Neuron (in vitro differentiated cells): ENCODE data around the gene RCCD1.

Experiments used
- H2AFZ ChIP-seq: one replicate; pipeline ENCODE4 v1.6.1; 2013; ENCODE audit warnings: low read depth, mild to moderate bottlenecking, inconsistent platforms, low read length, moderate library complexity
- H3K27me3 ChIP-seq: one replicate; pipeline ENCODE4 v1.6.1; 2013; ENCODE audit warnings: low read length; ENCODE audit not compliant: insufficient read depth
- H3K36me3 ChIP-seq: one replicate; pipeline ENCODE4 v1.6.1; 2013; ENCODE audit warnings: low read length; ENCODE audit not compliant: insufficient read depth
- H3K4me1 ChIP-seq: one replicate; pipeline ENCODE4 v1.6.1; 2013; ENCODE audit warnings: low read length; ENCODE audit not compliant: insufficient read depth
- H3K4me3 ChIP-seq: 2 replicates; pipeline ENCODE4 v1.5.1; 2013; ENCODE audit warnings: mild to moderate bottlenecking, low read length, moderate library complexity
- H3K9me3 ChIP-seq: one replicate; pipeline ENCODE4 v1.6.1; 2013; ENCODE audit warnings: low read length

The RCCD1 gene

GRCh38 chr15:90941038-90941437, 13.6 kb upstream of the RCCD1 start:
- Histone ChIP-seq H2AFZ (no peak overlapping the region), H3K4me1 (peaks cover 4% of the 10 kb centered on the region), H3K4me3 (no peak overlapping the region), H3K36me3 (peaks cover 58% of the 10 kb centered on the region), H3K27me3 (no peaks in the 10 kb centered on the region), H3K9me3 (no peaks in the 10 kb centered on the region)

GRCh38 chr15:90942354-90943120, 12.1 kb upstream of the RCCD1 start:
- H3K4me1 ChIP-seq = no peaks in the 10 kb centered on the region
- no peaks in the 10 kb centered on the region for H3K27me3 ChIP-seq
- H3K9me3 ChIP-seq = no peaks in the 10 kb centered on the region
- H3K4me3 ChIP-seq = no peak overlapping the region
- no peak overlapping the region for H2AFZ ChIP-seq
- H3K36me3 ChIP-seq = peaks cover 72% of the 10 kb centered on the region

GRCh38 chr15:90945091-90945490, 9.6 kb upstream of the RCCD1 start:
- Histone ChIP-seq H3K9me3 (no peaks in the 10 kb centered on the region), H3K4me1 (no peaks in the 10 kb centered on the region), H3K36me3 (peaks cover 78% of the 10 kb centered on the region), H3K4me3 (no peak overlapping the region), H3K27me3 (no peaks in the 10 kb centered on the region), H2AFZ (no peak overlapping the region)

DNA sequence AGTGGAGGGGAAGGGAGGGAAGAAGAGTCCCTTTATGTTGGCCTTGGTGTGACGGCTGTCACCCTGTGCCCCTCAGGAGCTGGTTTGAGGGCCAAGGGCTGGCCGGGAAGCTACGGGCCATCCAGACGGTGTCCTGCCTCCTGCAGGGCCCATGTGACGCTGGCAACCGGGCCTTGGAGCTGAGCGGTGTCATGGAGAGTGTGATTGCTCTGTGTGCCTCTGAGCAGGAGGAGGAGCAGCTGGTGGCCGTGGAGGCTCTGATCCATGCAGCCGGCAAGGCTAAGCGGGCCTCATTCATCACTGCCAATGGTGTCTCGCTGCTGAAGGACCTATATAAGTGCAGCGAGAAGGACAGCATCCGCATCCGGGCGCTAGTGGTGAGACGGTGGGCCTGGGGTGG, 8.1 kb upstream of the RCCD1 start:
- no peaks in the 10 kb centered on the region for H3K9me3 ChIP-seq
- H3K36me3 ChIP-seq = peaks cover 80% of the 10 kb centered on the region
- no peaks in the 10 kb centered on the region for H3K4me1 ChIP-seq
- no peak overlapping the region for H3K4me3 ChIP-seq
- H2AFZ ChIP-seq = no peak overlapping the region
- H3K27me3 ChIP-seq = no peaks in the 10 kb centered on the region

DNA sequence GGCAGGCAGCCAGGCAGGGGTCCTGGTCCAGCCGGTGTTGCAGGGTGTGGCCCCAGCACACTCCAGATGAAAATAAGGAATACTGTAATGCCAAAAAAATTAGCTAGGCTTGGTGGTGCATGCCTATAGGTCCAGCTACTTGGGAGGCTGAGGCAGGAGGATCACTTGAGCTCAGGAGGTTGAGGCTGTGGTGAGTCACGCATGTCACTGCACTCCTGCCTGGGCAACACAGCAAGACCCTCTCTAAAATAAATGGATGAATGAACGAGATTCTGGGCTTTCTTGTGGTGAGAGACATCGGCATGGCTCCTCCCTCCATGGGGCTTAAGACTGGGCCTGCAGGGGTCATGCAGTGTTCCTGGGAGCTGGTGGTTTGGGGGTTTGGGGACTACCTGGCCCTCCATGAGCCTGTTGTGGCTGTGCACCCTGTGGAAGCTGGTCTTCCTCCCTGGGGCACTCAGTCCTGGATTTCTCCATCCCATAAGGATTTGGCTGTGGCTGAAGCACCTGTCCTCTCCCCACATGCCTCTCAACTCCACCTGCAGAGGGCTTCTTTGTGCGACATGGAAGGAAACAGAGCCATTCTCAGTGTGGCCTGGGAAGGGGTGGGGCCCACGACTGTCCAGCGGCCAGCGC, 7.6 kb upstream of the RCCD1 start:
- H3K36me3 ChIP-seq = peaks cover 81% of the 10 kb centered on the region
- H3K4me1 ChIP-seq = no peaks in the 10 kb centered on the region
- no peak overlapping the region for H3K4me3 ChIP-seq
- no peak overlapping the region for H2AFZ ChIP-seq
- no peaks in the 10 kb centered on the region for H3K9me3 ChIP-seq
- H3K27me3 ChIP-seq = no peaks in the 10 kb centered on the region

DNA sequence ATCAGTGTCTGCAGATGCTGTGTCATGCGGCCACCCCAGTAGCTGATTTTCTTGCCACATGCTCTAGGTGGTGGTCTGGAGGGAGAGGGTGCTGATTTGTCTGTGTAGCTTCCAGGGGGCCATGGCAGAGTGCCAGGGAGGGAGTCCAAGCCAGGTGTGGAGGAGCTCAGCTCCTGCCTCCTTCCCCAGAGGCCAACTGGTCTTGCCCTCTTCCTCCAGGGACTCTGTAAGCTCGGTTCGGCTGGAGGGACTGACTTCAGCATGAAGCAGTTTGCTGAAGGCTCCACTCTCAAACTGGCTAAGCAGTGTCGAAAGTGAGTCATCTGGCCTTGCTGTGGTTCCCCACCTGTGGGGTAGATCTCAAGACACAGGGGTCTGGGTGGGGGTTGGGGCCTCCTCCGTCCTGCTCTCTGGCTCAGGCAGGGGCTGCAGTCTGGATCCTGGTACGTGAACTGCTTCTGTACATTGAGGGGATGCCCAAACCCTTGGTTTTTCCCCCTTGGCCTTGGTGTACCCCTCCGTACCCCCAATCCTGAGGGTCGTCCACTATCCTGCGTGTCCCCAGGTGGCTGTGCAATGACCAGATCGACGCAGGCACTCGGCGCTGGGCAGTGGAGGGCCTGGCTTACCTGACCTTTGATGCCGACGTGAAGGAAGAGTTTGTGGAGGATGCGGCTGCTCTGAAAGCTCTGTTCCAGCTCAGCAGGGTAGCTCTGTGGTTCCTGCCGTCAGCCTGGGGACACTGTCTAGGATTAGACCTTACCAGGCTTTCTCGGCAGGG, 6.9 kb upstream of the RCCD1 start:
- Histone ChIP-seq H2AFZ (no peak overlapping the region), H3K4me1 (no peaks in the 10 kb centered on the region), H3K9me3 (no peaks in the 10 kb centered on the region), H3K4me3 (no peak overlapping the region), H3K27me3 (no peaks in the 10 kb centered on the region), H3K36me3 (peaks cover 78% of the 10 kb centered on the region)

DNA sequence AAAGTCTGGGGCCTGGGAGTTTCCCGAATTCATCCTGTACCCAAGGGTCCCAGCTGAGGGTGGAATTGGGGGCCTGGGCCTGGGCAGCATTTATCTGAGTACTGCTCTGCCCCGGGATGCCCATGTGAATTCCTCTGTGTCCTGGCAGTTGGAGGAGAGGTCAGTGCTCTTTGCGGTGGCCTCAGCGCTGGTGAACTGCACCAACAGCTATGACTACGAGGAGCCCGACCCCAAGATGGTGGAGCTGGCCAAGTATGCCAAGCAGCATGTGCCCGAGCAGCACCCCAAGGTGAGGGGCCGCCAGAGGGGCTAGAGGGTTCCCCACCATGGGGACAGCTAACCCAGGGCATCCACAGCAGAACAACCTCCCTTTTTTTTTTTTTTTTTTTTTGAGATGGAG, 6.2 kb upstream of the RCCD1 start:
- Histone ChIP-seq H2AFZ (no peak overlapping the region), H3K27me3 (no peaks in the 10 kb centered on the region), H3K4me3 (no peak overlapping the region), H3K9me3 (no peaks in the 10 kb centered on the region), H3K36me3 (peaks cover 78% of the 10 kb centered on the region), H3K4me1 (no peaks in the 10 kb centered on the region)

DNA sequence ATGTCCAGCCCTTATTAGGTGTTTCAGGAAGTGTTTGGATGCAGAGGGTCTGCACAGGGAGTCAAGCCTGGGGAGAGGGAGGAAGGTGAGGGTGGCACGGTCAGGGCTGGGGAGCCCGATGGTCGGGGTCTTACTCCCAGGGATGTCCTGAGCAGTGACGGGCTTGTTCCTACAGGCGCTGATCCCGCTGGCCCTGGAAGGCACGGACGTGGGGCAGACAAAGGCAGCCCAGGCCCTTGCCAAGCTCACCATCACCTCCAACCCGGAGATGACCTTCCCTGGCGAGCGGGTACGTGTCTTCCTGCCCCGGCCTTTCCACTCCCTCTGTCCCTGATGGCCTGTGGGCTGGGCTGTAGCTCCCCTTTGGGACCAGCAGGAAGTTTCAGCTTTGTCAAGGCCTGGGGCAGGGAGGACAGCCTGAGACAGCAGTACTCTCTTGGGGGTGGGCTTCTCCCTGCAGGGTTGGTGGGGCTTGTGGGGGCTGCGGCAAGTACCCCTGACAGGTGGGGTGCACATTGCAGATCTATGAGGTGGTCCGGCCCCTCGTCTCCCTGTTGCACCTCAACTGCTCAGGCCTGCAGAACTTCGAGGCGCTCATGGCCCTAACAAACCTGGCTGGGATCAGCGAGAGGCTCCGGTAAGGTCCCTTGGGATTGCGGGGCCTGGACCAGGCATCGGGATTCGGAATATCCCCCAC, 4.6 kb upstream of the RCCD1 start:
- H3K4me1 ChIP-seq = no peaks in the 10 kb centered on the region
- peaks cover 70% of the 10 kb centered on the region for H3K36me3 ChIP-seq

DNA sequence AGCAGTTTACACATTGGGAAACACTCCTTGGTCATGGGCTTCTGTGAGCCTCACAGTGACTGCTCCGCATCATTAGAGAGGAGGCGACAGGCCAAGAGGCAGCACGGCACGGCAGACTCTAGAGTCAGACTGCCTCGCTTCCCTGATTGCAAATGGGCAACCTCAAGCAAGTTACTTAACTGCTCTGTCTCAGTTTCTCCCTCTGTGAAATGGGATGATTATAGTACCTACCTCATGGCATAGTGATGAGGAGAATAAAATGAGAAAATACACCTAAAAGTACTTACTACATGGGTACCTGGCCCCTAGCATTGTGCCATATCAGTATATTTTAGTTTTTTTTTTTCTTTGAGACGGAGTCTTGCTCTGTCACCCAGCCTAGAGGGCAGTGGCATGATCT, 4.0 kb upstream of the RCCD1 start:
- H3K9me3 ChIP-seq = no peaks in the 10 kb centered on the region
- H3K27me3 ChIP-seq = no peaks in the 10 kb centered on the region
- H3K4me3 ChIP-seq = no peak overlapping the region
- H3K36me3 ChIP-seq = peaks cover 69% of the 10 kb centered on the region
- H2AFZ ChIP-seq = no peak overlapping the region
- no peaks in the 10 kb centered on the region for H3K4me1 ChIP-seq

More for the DNA sequence above, 4.6 kb upstream of the RCCD1 start:
- Histone ChIP-seq H3K27me3 (no peaks in the 10 kb centered on the region), H3K4me3 (no peak overlapping the region), H2AFZ (no peak overlapping the region), H3K9me3 (no peaks in the 10 kb centered on the region)

- no peaks in the 10 kb centered on the region for H3K9me3 ChIP-seq
- no peaks in the 10 kb centered on the region for H3K4me1 ChIP-seq
- no peak overlapping the region for H2AFZ ChIP-seq
- no peak overlapping the region for H3K4me3 ChIP-seq
- no peaks in the 10 kb centered on the region for H3K27me3 ChIP-seq
- H3K36me3 ChIP-seq = peaks cover 52% of the 10 kb centered on the region
These were observed 1.6 kb upstream of the RCCD1 start for GRCh38 chr15:90952901-90953677.

DNA sequence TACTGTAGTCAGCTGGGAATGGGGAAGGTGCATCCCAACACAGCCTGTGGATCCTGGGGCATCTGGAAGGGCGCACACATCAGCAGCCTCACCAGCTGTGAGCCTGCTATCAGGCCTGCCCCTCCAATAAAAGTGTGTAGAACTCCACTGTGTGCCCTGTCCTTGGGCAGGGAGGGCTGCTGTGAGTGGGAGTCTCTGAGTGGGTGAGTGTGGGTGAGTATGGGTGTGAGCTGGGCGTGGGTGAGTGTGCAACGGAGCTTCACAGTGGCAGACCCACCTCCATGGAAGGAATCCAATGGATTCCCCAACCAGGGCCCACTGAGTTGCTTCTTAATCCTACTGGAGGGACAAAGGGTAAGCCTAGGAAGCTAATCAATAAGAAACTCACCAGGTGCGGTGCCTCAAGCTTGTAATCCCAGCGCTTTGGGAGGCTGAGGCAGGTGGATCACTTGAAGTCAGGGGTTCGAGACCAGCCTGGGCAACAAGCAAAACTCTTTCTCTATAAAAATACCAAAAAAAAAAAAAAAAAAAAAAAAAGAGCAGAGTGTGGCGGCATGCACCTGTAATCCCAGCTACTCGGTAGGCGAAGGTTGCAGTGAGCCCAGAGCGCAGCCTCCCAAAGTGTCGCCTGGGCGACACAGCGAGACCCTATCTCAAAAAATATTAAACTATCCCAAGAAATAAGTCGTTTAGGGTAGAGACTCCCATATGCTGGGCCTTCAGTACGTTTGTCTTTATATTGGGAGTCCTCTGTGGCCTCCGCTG, 555 bp upstream of the RCCD1 start:
- H3K9me3 ChIP-seq = no peaks in the 10 kb centered on the region
- no peaks in the 10 kb centered on the region for H3K4me1 ChIP-seq
- no peak overlapping the region for H3K4me3 ChIP-seq
- H3K36me3 ChIP-seq = peaks cover 45% of the 10 kb centered on the region
- no peak overlapping the region for H2AFZ ChIP-seq
- no peaks in the 10 kb centered on the region for H3K27me3 ChIP-seq
